Measurements from ENCODE around the gene NECAB2.

Gene NECAB2

GRCh38 chr16:83952940-83953795, 14.9 kb upstream of the NECAB2 start, which contains the start of gene OSGIN1:
OSGIN1 (plus strand) TSS chr16:83953240; CDS start chr16:83957672, 4,432 bp downstream.
- DNase-seq: peak; percentile 38

GRCh38 chr16:83953796-83954576, 14.1 kb upstream of the NECAB2 start:
- no peak for DNase-seq

- no peak for DNase-seq
These were observed 13.4 kb upstream of the NECAB2 start for GRCh38 chr16:83954577-83955016.

- no peak for DNase-seq
These were observed 12.6 kb upstream of the NECAB2 start for GRCh38 chr16:83955218-83956130.

- DNase-seq: peak; percentile 48
These were observed 11.4 kb upstream of the NECAB2 start for GRCh38 chr16:83956336-83957289.

- no peak for DNase-seq
These were observed 10.7 kb upstream of the NECAB2 start for GRCh38 chr16:83957296-83957855.

GRCh38 chr16:83958137-83958845, 9.8 kb upstream of the NECAB2 start:
- no peak for DNase-seq

GRCh38 chr16:83958846-83959565, 9.0 kb upstream of the NECAB2 start:
- no peak for DNase-seq

- no peak for DNase-seq
These were observed 8.2 kb upstream of the NECAB2 start for GRCh38 chr16:83959656-83960434.

GRCh38 chr16:83960521-83961249, 7.4 kb upstream of the NECAB2 start:
- no peak for DNase-seq

- DNase-seq: no peak
These were observed 6.5 kb upstream of the NECAB2 start for GRCh38 chr16:83961591-83961990.

- DNase-seq: no peak
These were observed 4.5 kb upstream of the NECAB2 start for GRCh38 chr16:83963277-83964119.

GRCh38 chr16:83964684-83965443, 3.2 kb upstream of the NECAB2 start:
- DNase-seq: no peak

GRCh38 chr16:83965444-83966152, 2.4 kb upstream of the NECAB2 start:
- DNase-seq: no peak

- no peak for DNase-seq
These were observed 1.8 kb upstream of the NECAB2 start for GRCh38 chr16:83966153-83966696.

- DNase-seq: no peak
These were observed 953 bp upstream of the NECAB2 start for GRCh38 chr16:83967091-83967490.
